ENCODE results near the gene PET100.

Gene PET100

GRCh38 chr19:7612282-7613274 lies 17.0 kb upstream of the PET100 start:
- DNase-seq: no peak

GRCh38 chr19:7614859-7615741 lies 14.5 kb upstream of the PET100 start:
- no peak for DNase-seq

DNA sequence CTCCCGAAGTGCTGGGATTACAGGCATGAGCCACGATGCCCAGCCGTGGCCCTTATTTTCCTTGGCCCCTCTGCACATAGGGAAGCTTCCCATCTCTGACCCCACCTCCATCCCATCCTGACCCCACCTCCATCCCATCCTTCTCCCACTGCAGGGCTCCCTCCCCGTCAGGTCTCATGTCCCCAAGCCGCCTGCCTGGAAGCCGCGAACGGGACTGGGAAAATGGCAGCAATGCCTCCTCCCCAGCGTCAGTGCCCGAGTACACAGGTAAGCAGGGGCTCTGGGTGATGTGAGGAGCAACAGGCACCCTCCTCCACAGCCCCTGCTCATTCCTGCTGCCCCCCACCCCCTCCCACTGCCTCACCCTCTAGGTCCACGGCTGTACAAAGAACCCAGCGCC lies 12.4 kb upstream of the PET100 start:
- DNase-seq: no peak

DNA sequence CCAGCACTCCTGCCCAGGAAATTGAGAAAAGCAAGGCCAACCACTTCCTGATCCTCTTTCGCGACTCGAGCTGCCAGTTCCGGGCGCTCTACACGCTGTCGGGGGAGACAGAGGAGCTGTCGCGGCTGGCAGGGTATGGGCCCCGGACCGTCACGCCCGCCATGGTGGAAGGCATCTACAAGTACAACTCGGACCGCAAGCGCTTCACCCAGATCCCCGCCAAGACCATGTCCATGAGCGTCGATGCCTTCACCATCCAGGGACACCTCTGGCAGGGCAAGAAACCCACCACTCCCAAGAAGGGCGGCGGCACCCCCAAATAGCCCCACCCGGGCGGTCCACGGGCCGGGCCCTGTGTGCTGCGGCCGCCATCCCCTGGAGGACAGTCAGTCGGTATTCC lies 11.9 kb upstream of the PET100 start:
- DNase-seq: no peak

- DNase-seq: no peak
Measured at GRCh38 chr19:7618348-7618747, 11.2 kb upstream of the PET100 start.

DNA sequence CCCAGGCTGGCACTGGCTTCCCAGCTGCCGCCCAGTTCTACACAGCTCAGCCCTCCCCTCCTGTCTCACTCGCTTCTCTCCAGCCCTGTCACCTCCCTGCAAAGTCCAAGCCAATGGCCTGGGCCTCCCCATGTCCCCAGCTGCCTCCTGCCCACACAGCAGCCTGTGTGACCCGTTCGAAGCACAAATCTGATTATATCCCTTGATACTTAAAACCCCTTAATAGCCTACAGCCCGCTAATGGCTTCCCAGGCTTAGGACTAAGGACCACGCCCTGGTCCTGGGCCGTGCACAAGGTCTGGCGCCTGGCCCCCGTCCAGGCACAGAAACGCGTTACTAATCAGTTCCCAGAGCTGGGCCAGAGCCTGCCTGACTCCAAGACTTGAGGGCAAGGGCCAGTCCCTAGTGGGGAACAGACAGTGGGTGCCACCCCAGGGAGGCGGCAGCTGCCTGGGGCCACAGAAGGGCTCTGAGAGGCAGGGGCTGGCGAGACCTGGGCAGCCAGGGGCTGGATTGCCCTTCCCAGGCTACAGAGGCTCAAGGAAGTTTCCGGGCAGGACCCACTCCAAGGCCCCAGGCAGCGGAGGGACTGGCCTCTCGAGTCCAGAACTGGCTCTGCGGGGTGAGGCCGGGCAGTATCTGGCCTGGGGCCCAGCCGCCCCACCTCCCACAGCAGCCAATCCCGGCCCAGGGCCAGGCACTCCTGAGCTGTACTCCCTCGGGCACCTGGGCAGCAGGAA lies 10.7 kb upstream of the PET100 start:
- no peak for DNase-seq

GRCh38 chr19:7619671-7620441 lies 9.7 kb upstream of the PET100 start:
- no peak for DNase-seq

GRCh38 chr19:7620442-7621412 lies 8.9 kb upstream of the PET100 start:
- no peak for DNase-seq

DNA sequence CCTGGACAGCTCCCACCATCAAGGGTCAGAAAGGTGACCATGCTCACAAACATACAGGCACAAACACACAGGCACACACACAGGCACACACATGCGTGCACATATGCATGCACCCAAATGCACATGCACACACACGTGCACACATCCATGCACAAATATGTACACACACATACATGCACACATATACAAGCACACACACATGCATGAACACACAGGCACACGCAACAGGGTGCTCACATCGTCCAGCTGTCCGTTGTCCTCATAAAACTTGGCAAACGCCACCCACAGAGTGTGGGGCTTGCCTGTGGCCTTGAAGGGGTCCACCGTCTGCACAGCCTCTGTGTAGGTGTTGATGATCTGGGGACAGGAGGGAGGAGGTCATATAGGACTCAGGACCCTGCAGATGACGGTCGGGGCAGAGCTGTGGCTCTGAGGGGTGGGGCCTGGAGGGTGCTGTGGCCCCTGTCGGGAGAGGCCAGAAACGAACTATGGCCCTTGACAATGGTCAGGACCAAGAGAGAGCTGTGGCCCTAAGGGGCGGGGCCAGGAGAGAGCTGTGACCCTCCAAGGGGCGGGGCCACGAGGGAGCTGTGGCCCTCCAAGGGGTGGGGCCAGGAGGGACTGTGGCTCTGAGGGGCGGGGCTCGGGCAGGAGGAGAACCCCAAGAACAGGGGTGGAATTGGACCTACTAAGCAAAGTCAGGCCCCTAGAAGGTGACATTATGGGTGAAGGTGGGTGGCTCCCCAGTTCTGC lies 6.5 kb upstream of the PET100 start:
- no peak for DNase-seq

DNA sequence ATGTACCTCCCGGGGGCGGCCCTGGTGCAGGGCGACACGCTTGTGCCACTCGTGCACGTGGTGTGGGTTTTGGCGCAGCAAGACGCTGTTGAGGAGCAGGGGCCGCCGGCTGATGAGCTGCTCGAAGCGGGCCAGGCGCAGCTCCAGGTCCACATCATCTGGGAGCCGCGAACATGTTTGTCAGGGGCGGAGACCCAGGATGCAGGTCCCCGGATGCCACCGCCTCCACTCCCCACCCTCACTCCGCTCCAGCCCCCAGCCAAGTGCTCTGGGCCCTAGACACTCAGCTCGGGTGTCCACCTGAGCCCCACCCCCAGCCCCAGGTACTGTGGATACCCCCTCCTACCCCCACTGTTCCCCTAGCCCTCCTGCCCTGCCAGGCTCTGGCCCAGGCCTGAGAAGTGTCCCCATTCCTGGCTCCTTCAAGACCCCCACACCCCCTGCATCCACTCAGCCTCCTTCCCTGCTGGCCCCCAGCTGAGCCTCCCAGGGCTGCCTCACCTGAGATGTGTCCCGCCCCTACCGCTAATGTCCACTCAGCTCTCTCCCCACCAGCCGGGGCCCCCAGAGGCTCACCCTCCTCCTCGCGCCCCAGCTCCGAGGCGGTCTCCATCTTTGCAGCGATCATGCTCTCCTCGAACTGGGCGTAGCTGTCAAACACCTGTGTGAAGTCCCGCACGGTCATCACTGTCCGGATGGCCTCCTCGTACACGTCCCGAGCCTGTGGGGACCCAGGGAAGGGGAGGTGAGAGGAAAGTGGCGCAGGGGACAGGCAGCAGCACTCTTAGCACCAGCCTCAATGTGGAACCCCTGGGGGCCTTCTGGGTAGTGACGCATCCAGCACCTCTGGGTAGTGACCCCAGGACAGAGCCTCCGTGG lies 5.6 kb upstream of the PET100 start:
- DNase-seq: no peak

DNA sequence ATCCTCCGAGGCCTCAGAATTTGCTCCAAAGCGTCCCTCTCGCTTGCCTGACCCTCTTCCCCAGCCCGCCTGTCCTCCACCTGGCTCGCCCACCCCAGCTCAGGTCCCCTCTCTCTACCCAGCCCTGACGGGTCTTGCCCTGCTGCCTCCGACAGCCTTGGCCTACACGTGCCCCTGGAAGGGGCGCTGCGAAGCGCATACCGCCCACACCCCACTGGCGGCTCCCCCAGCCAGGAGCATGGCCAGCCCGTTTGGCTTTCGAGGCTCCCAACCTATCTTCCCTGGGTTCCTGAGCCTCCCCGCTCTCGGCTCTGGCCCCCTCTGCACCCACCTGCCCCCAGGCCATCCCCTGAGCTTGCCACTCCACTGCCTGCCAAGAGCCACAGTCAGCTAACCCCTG lies 4.8 kb upstream of the PET100 start:
- DNase-seq: no peak

DNA sequence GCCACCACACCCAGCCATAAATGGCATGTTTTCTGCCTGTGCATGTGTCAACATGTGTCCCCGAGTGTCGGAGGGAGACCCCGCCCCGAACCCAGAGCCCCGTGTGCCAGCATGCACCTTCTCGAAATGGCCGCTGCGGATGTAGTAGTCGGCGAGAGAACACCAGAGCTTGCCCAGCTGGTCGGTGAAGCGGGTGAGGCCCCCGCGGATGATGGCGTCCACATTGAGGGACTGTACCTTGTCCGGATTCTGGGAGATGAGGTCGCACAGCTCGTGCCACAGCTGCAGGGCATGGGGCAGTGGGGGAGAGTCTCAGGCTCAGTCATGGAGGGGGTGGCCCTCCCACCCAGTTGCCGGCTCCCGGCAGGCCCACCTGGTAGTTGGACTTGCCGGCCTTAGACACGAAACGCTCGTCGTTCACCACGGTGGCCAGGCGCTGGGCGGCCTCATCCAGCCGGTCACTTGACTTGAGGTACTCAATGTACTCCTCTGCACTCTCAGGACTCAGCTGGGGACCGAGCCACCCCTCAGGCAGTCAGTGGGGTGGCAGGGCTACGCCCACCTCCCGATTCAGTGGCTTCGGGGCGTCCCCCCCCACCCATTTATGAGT lies 3.7 kb upstream of the PET100 start:
- DNase-seq: no peak

DNA sequence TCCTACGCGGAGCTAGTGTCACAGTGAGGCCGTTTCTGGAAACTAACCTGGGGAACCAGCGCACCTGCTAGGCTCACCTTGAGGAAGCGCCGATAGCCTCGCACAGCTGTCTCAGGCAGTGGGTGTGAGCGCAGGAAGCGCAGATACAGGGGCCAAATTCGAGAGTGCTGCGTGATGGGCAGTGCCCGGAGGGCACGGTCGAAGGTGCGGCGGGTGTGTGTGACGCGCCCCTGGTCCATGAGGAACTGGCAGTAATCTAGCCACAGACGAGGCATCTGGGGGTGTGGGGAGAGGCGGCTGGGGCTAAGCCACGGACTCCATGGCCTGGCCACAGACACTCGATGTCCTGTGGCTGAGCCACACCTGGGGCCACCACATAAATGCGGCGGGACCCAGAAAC lies 2.4 kb upstream of the PET100 start:
- DNase-seq: no peak

DNA sequence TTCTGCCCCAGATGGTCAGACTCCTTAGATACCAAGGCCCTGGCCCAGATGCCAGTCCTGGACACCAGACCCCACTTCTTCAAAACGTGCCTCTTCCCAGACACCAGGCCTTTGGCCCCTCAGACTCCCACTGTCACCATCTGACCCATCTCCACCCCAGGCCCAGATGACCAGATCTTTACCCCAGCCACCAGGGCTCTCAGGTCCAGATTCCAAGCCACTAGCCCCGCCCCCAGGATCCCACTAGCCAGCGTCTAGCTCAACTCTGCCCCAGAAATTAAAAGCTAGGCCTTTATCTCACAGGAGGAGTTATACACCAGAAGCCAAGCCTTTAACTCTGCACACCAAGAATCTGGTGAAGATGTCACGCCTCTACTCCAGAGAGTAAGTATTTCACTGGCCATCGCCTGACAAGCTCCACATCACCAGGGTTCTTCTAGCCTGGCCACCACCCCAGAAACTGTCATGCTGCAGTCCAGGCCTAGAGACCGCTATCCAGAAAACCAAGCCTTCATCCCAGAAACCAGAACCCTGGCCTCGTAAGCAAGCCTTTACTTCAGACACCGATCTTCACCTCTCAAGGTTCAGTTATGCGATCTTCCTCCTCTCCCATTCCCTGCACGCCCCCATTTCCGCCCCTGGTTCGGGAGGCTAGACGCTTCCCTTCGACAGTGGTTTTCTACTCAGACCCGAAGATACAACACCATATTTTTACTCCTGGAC lies 843 bp upstream of the PET100 start:
- no peak for DNase-seq

DNA sequence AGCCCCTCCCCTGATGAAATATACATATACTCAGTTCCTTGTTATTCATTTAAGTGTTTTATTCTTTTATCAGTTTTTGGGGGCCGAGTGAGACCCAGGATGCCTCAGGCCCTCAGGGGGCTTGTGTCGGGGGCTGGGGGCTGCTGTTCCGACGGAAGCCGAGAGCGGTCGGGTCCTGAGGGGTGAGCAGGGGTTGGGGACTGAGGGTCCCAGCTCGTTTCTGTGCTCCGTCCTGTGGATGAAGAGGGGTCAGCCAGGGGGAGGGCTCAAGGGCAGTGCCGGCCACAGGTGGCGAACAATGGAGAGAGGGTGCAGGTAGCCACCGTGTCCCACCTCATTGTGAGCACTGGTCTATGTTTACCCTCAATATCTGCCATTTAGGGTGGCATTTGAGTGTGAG lies 2.0 kb downstream of the PET100 start:
- no peak for DNase-seq

GRCh38 chr19:7632340-7633203 lies 3.0 kb downstream of the PET100 start:
- DNase-seq: no peak

DNA sequence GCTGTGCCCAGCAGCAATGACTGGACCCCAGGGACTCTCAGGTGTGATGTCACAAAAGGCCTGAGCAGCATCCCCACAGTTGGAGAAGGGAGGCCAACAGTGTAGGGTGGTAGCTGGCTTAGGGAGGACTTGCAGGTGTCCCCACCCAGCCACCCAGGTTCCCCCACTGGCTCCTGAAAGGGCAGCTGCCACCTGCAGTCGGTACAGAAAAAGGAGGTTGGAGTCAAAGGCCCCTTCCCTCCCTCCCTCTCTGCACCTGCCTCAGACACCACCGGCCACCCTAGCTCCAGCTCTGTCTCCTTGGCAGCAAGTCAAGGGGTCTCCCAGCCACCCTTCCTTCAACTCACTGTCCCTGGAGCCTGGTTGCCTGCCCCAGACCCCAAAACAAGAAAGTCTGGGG lies 4.1 kb downstream of the PET100 start, which contains the start of gene PCP2:
PCP2 (minus strand) TSS at position 22 of the 400 bp plus-strand sequence. CDS start 262 bp downstream, outside the sequence.
- no peak for DNase-seq

Data from fibroblast of skin of right quadriceps (primary cell).